Muscle of leg (tissue), 11 donors: Measurements from ENCODE around the gene HNRNPA2B1. TPM values are rescaled to one million over a fixed set of nuclear protein-coding genes. Genes with fewer than 3 reads are reported as not detected.

Experiments used
- DNase-seq: peaks from one replicate; pipeline ENCODE4 v3.0.0; 2013
- H3K27ac ChIP-seq: one replicate; pipeline ENCODE4 v1.5.1; 2013; ENCODE audit warnings: mild to moderate bottlenecking, low read length, control low read depth
- H3K27me3 ChIP-seq: one replicate; pipeline ENCODE4 v1.6.1; 2013; ENCODE audit warnings: low read length; ENCODE audit not compliant: control insufficient read depth, insufficient read depth
- H3K36me3 ChIP-seq: one replicate; pipeline ENCODE4 v1.6.1; 2013; ENCODE audit warnings: low read length; ENCODE audit not compliant: control insufficient read depth, insufficient read depth
- H3K4me1 ChIP-seq: one replicate; pipeline ENCODE4 v1.6.1; 2013; ENCODE audit warnings: low read length; ENCODE audit not compliant: control insufficient read depth, insufficient read depth
- H3K4me3 ChIP-seq: one replicate; pipeline ENCODE4 v1.5.1; 2013; ENCODE audit warnings: low read length, control low read depth
- H3K9me3 ChIP-seq: replicated peaks from 2 replicates; pipeline ENCODE4 v1.6.1; 2013; ENCODE audit warnings: low read depth, low read length; ENCODE audit not compliant: control insufficient read depth
- WGBS: methylation state at CpG from one replicate; pipeline ENCODE4 v1.1.5; 2013; ENCODE audit warnings: missing lambda C conversion rate; ENCODE audit not compliant: insufficient coverage; 5-methylcytosine and 5-hydroxymethylcytosine counted together
- polyA plus RNA-seq, 8 donors: library from polyadenylated mRNA; unstranded; fragments of 120-200 nt; gene quantifications; one replicate each; pipeline versions ENCODE4 v1.2.1 to v1.2.3, GENCODE V29; 2013; ENCODE audit warnings: inconsistent platforms in 1 of 8, low replicate concordance in 1 of 8; ENCODE audit not compliant: insufficient read length in 8 of 8, insufficient read depth in 1 of 8
- total RNA-seq: library from RNA; stranded (reverse); fragments of 120-200 nt; gene quantifications from one replicate; pipeline ENCODE4 v1.2.4, GENCODE V29; 2013

The HNRNPA2B1 gene
- total and polyA plus RNA-seq, 9 donors: 107 to 924 (median 802) TPM

DNA sequence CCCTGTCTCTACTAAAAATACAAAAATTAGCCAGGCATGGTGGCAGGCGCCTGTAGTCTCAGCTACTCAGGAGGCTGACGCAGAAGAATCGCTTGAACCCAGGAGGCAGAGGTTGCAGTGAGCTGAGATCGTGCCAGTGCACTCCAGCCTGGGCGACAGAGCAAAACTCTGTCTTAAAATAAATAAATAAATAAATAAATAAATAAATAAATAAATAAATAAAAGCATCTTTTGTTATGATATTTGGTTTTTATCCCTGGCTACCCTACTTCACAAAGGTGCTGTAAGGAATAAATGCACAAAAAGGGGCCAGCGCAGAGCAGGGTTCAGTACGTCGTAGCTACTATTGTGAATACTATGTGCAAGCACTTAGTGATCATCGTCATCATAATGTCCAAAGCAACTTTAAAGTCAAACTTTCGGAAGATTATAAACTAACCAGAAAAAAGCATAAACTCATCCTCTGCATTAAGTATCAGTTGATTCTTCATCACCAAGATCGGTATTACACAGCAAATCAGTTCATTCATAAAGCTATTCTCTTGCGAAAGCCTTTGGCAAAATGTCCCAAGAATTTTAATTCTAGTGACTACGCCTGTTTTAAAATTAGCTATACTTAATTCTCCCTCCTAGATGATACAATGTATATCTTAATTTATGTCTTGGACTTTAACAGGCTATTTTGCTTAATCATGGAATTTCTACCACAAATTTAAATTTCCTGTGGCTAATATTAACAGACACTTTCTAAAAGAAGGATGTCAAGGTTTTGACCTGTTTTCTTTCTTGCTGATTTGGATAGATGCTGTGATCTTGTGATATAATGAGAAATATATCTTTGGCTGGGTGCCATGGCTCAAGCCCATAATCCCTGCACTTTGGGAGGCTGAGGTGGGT, 56.1 kb downstream of the HNRNPA2B1 start:
- Histone ChIP-seq H3K27ac (no peak overlapping the region), H3K27me3 (no peaks in the 10 kb centered on the region), H3K9me3 (no peaks in the 10 kb centered on the region), H3K4me1 (no peaks in the 10 kb centered on the region), H3K4me3 (no peak overlapping the region), H3K36me3 (no peaks in the 10 kb centered on the region)
- 96% methylated on average over 3 of the region's 13 CpGs for WGBS
- no peak for DNase-seq

DNA sequence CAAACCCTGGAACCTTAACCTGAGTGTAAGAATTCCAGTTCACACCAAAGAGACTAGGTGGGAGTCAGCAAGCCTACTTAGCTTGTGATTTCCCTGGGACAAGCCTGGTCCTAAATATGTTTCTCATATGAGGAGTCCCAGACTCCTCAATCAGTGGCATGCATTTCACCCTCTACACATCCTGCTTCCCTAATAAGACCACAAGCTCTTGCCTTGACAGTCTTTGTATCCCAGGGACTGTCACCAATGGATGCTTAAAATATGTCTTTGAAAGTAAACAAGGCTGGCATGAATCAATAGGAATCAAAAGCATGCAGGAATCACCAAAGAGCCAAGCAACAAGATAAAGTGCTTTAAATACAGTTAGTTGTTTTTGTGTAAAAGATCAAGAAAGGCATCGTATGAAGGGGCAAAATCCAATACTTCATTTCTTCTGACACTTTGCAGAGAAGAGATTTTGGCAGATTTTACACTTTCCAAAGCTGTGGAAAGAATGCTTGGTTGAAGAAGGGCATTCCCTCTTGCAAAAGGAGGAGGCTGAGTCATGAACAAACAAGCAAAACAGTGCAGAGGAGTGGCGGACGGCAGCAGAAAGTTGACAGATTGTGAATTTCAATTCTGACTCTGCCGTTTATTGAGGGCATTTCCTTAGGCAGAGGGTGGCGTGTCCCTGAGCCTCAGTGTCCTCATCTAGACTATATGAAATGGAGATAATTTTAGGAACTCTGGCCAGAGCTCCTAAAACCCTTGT, 57.1 kb downstream of the HNRNPA2B1 start:
- no peak overlapping the region for H3K27ac ChIP-seq
- no peaks in the 10 kb centered on the region for H3K36me3 ChIP-seq
- no peak for DNase-seq
- H3K4me3 ChIP-seq: no peak overlapping the region
- H3K4me1 ChIP-seq: no peaks in the 10 kb centered on the region
- H3K9me3 ChIP-seq: no peaks in the 10 kb centered on the region
- no CpG with 5 or more reads among the region's 5 CpGs for WGBS
- no peaks in the 10 kb centered on the region for H3K27me3 ChIP-seq

DNA sequence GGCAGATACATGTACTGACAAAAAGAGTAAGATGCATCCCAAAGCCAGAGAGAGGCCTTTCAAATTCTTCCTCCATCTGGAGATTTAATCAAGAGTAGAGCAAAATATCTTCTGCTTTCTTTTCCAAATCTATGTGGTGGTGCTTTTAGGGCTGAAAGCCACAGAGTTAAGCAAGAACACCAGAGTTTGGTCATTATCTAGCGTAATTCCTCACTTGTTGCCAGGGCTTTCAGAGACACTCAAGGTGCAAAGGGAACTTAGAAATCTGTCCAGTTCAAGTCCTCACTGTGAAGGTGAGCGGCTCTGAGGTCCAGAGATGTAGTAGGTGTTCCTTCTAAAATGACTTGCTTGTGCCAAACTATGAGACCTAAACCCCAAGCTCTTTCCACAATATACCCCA, 59.5 kb downstream of the HNRNPA2B1 start:
- Histone ChIP-seq H3K36me3 (no peaks in the 10 kb centered on the region), H3K27ac (no peak overlapping the region), H3K27me3 (no peaks in the 10 kb centered on the region), H3K4me3 (no peak overlapping the region), H3K9me3 (no peaks in the 10 kb centered on the region), H3K4me1 (no peaks in the 10 kb centered on the region)
- DNase-seq: no peak
- WGBS: 50% methylated on average over 1 of the region's 2 CpGs

DNA sequence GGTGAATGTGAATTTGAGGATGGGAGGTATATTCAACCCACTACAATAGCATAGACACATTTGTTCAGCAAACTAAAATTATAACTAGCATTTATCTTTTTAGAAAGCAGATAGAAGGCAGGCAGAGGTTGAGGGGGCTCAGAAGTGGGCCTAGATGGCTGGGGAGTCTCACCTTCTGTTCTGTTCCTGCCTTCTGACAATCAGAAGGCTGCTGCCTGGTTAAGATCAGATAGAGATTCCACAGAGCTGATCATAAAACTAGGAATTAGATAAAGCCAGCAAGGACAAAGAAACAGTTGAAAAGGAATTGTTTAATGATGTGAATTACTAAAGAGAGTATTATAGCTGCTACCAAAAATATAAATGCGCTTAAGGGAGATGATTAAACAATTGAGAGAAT, 60.2 kb downstream of the HNRNPA2B1 start:
- no peaks in the 10 kb centered on the region for H3K27me3 ChIP-seq
- no peaks in the 10 kb centered on the region for H3K9me3 ChIP-seq
- DNase-seq: no peak
- no peaks in the 10 kb centered on the region for H3K36me3 ChIP-seq
- no peaks in the 10 kb centered on the region for H3K4me1 ChIP-seq
- no peak overlapping the region for H3K27ac ChIP-seq
- H3K4me3 ChIP-seq: no peak overlapping the region
- no CpG with 5 or more reads among the region's 1 CpG for WGBS

Other genes with a start within 250 kb of the HNRNPA2B1 start
- gene NFE2L3, start 48.5 kb downstream of the HNRNPA2B1 start, total RNA-seq: 0.44 TPM
- 1 to 10 TPM; 1.4 to 6.4 (median 3.0) TPM for gene NFE2L3, start 48.5 kb downstream of the HNRNPA2B1 start, polyA plus RNA-seq
- 148 TPM for gene CBX3, start 999 bp upstream of the HNRNPA2B1 start, total RNA-seq
- gene CBX3, start 999 bp upstream of the HNRNPA2B1 start, polyA plus RNA-seq: 100 to 1,000 TPM; 158 to 210 (median 184) TPM
- 1.2 TPM for gene SNX10, start 91.1 kb upstream of the HNRNPA2B1 start, total RNA-seq
- 1 to 10 TPM; 1.3 to 3.3 (median 1.6) TPM for gene SNX10, start 91.1 kb upstream of the HNRNPA2B1 start, polyA plus RNA-seq